ENCODE results near the gene PCDHGA12.

- TF ChIP-seq CTCF (conservative IDR thresholded peaks at IDR 0.05; ENCODE audit: low read depth in 2 of 2) (no peak), POLR2AphosphoS5 (IDR thresholded peaks at IDR 0.05; ENCODE audit: low read depth) (no peak)
Observed at GRCh38 chr5:141434006-141434405, 3.7 kb downstream of the PCDHGA12 start.

All from GM23338 (cell line).